ENCODE results near the gene SYNPO2. TPM values are rescaled to one million over a fixed set of nuclear protein-coding genes. Genes with fewer than 3 reads are reported as not detected.

Gene SYNPO2
- total and polyA plus RNA-seq, 10 of the 15 experiments (the other 5 are each of a cell fraction or from before 2014, with no cell fraction given) = 0.04 to 0.34 (median 0.28) TPM

DNA sequence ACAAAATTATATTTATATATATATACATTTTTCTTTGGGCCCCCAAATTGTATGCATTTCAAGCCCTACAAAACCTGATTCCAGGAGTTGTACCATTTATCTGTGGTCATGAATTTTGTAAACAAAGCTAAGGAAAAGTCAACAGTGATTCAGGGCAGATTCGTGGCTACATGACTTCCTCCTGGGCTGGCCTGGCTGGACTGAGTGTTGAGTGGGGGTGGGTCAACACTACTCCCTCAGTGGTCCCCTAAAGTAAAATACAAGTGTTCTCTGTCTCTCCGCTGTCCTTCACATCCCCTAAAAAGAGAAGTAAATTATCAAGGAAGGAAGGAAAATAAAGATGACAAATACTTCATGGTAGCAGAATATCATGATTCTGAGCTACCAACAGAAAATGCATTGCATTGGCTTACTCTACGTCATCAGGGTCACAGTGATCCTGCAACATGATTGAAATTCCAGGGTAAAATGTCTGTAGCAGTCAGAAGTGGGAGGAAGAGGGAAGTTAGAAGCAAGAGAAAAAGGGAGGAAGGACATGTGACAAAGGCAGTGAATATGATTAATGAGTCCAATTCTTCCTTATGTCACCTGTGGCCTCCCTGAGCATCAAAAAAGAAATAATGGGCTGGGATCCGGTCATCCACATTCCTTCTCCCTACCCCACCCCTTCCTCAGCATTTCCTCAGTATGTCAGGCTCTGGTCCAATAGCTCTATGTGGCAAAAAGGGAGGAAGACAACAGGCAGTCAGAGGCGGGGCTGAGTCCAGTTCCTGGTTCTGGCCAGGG is 204.6 kb downstream of the SYNPO2 start (continued):
- TF ChIP-seq, protein P1, sequence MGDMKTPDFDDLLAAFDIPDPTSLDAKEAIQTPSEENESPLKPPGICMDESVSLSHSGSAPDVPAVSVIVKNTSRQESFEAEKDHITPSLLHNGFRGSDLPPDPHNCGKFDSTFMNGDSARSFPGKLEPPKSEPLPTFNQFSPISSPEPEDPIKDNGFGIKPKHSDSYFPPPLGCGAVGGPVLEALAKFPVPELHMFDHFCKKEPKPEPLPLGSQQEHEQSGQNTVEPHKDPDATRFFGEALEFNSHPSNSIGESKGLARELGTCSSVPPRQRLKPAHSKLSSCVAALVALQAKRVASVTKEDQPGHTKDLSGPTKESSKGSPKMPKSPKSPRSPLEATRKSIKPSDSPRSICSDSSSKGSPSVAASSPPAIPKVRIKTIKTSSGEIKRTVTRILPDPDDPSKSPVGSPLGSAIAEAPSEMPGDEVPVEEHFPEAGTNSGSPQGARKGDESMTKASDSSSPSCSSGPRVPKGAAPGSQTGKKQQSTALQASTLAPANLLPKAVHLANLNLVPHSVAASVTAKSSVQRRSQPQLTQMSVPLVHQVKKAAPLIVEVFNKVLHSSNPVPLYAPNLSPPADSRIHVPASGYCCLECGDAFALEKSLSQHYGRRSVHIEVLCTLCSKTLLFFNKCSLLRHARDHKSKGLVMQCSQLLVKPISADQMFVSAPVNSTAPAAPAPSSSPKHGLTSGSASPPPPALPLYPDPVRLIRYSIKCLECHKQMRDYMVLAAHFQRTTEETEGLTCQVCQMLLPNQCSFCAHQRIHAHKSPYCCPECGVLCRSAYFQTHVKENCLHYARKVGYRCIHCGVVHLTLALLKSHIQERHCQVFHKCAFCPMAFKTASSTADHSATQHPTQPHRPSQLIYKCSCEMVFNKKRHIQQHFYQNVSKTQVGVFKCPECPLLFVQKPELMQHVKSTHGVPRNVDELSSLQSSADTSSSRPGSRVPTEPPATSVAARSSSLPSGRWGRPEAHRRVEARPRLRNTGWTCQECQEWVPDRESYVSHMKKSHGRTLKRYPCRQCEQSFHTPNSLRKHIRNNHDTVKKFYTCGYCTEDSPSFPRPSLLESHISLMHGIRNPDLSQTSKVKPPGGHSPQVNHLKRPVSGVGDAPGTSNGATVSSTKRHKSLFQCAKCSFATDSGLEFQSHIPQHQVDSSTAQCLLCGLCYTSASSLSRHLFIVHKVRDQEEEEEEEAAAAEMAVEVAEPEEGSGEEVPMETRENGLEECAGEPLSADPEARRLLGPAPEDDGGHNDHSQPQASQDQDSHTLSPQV (IDR thresholded peaks at IDR 0.05) = no peak
- TF ChIP-seq, protein P2, sequence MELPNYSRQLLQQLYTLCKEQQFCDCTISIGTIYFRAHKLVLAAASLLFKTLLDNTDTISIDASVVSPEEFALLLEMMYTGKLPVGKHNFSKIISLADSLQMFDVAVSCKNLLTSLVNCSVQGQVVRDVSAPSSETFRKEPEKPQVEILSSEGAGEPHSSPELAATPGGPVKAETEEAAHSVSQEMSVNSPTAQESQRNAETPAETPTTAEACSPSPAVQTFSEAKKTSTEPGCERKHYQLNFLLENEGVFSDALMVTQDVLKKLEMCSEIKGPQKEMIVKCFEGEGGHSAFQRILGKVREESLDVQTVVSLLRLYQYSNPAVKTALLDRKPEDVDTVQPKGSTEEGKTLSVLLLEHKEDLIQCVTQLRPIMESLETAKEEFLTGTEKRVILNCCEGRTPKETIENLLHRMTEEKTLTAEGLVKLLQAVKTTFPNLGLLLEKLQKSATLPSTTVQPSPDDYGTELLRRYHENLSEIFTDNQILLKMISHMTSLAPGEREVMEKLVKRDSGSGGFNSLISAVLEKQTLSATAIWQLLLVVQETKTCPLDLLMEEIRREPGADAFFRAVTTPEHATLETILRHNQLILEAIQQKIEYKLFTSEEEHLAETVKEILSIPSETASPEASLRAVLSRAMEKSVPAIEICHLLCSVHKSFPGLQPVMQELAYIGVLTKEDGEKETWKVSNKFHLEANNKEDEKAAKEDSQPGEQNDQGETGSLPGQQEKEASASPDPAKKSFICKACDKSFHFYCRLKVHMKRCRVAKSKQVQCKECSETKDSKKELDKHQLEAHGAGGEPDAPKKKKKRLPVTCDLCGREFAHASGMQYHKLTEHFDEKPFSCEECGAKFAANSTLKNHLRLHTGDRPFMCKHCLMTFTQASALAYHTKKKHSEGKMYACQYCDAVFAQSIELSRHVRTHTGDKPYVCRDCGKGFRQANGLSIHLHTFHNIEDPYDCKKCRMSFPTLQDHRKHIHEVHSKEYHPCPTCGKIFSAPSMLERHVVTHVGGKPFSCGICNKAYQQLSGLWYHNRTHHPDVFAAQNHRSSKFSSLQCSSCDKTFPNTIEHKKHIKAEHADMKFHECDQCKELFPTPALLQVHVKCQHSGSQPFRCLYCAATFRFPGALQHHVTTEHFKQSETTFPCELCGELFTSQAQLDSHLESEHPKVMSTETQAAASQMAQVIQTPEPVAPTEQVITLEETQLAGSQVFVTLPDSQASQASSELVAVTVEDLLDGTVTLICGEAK (IDR thresholded peaks at IDR 0.05; ENCODE audit: borderline replicate concordance) = no peak
- no peak for TF ChIP-seq IRF5 (IDR thresholded peaks at IDR 0.05; ENCODE audit: borderline replicate concordance)
- TF ChIP-seq NFYB (IDR thresholded peaks at IDR 0.05; ENCODE audit: insufficient read depth, low read depth, low read length) = no peak
- TF ChIP-seq MTA2 (IDR thresholded peaks at IDR 0.05; ENCODE audit: low read depth) = no peak
- TF ChIP-seq CBX5 (IDR thresholded peaks at IDR 0.05; ENCODE audit: low read depth) = no peak
- no peak for TF ChIP-seq TCF7 (IDR thresholded peaks at IDR 0.05; ENCODE audit: borderline replicate concordance)
- no peak for TF ChIP-seq EP300 (IDR thresholded peaks at IDR 0.05; ENCODE audit: borderline replicate concordance in 1 of 2, control insufficient read depth in 1 of 2, low read depth in 2 of 2, low read length in 2 of 2)
- TF ChIP-seq PKNOX1 (IDR thresholded peaks at IDR 0.05) = no peak
- TF ChIP-seq ASH2L (IDR thresholded peaks at IDR 0.05; ENCODE audit: borderline replicate concordance, low read depth) = no peak
- no peak for TF ChIP-seq RAD51 (IDR thresholded peaks at IDR 0.05)

All from GM12878 (cell line).